Measurements from ENCODE around the gene CUEDC1. TPM values are rescaled to one million over a fixed set of nuclear protein-coding genes. Genes with fewer than 3 reads are reported as not detected.

The CUEDC1 gene
- total and polyA plus RNA-seq, 2 of the 13 experiments (the other 11 are each of a cell fraction or from before 2014, with no cell fraction given) = 7.4 to 12.9 TPM

- TF ChIP-seq DZIP1 (CRISPR knock-in tag; IDR thresholded peaks at IDR 0.05) = no peak
- peak; percentile 57 to 85; a peak in 3 of 4 replicates for TF ChIP-seq EP300 (IDR thresholded peaks at IDR 0.05; ENCODE audit: low read depth in 2 of 2, low read length in 2 of 2)
- peak; percentile 81; the same call in 1 of the 2 replicates for TF ChIP-seq EP300 (CRISPR knock-in tag; IDR thresholded peaks at IDR 0.05; ENCODE audit: borderline replicate concordance)
- TF ChIP-seq HES4 (CRISPR knock-in tag; IDR thresholded peaks at IDR 0.05; ENCODE audit: borderline replicate concordance) = no peak
- TF ChIP-seq ZBTB49 (CRISPR knock-in tag; IDR thresholded peaks at IDR 0.05; ENCODE audit: borderline replicate concordance) = no peak
- no peak for TF ChIP-seq CC2D1A (CRISPR knock-in tag; IDR thresholded peaks at IDR 0.05)
- TF ChIP-seq TFE3 (CRISPR knock-in tag; IDR thresholded peaks at IDR 0.05) = peak; percentile 84
- no peak for TF ChIP-seq SP4 (CRISPR knock-in tag; IDR thresholded peaks at IDR 0.05)
- TF ChIP-seq ZNF329 (CRISPR knock-in tag; IDR thresholded peaks at IDR 0.05; ENCODE audit: low read depth) = peak; percentile 58; the same call in 1 of the 2 replicates
- peak; percentile 51; the same call in 1 of the 2 replicates for TF ChIP-seq ZFP37 (CRISPR knock-in tag; IDR thresholded peaks at IDR 0.05; ENCODE audit: borderline replicate concordance)
- TF ChIP-seq TP53 (CRISPR knock-in tag; conservative IDR thresholded peaks at IDR 0.05) = no peak
- TF ChIP-seq SRSF4 (IDR thresholded peaks at IDR 0.05; ENCODE audit: low read depth, low read length, poor library complexity, severe bottlenecking) = no peak
- peak; percentile 29; the same call in 1 of the 2 replicates for TF ChIP-seq AHR (CRISPR knock-in tag; IDR thresholded peaks at IDR 0.05)
- peak; percentile 77; the same call in 1 of the 2 replicates for TF ChIP-seq SIX1 (CRISPR knock-in tag; IDR thresholded peaks at IDR 0.05; ENCODE audit: borderline replicate concordance)
- TF ChIP-seq PLRG1 (conservative IDR thresholded peaks at IDR 0.05) = no peak
- no peak for TF ChIP-seq REXO4 (CRISPR knock-in tag; IDR thresholded peaks at IDR 0.05; ENCODE audit: borderline replicate concordance)
- TF ChIP-seq ZNF749 (CRISPR knock-in tag; IDR thresholded peaks at IDR 0.05; ENCODE audit: borderline replicate concordance) = 0 out of 2 replicates have a peak, but pooled peaks have one; percentile 43
- TF ChIP-seq ZNF780A (CRISPR knock-in tag; IDR thresholded peaks at IDR 0.05) = 0 out of 2 replicates have a peak, but pooled peaks have one; percentile 25
These were observed 52.1 kb downstream of the CUEDC1 start (continued) for GRCh38 chr17:57902800-57903759.

Data from HepG2 (cell line).